CD4-positive, alpha-beta T cell treated with Interleukin-12 subunit alpha and Interleukin-12 subunit beta, for 1 hour (primary cell): ENCODE data around the gene MLC1.

ENCODE experiments used
- DNase-seq: peaks from one replicate; pipeline ENCODE4 v3.0.0-alpha.2; 2020

MLC1 gene

GRCh38 chr22:50074551-50075530, 10.4 kb downstream of the MLC1 start:
- DNase-seq, result no peak

- DNase-seq, result no peak
Measured at GRCh38 chr22:50074056-50074455, 11.2 kb downstream of the MLC1 start.

GRCh38 chr22:50072714-50073538, 12.3 kb downstream of the MLC1 start:
- DNase-seq, result no peak

- DNase-seq, result no peak
Measured at GRCh38 chr22:50072167-50072555, 13.1 kb downstream of the MLC1 start.

- DNase-seq, result no peak
Measured at GRCh38 chr22:50071432-50072166, 13.6 kb downstream of the MLC1 start.

GRCh38 chr22:50070366-50070765, 14.9 kb downstream of the MLC1 start:
- no peak for DNase-seq

GRCh38 chr22:50068096-50068495, 17.1 kb downstream of the MLC1 start:
- DNase-seq, result no peak

GRCh38 chr22:50067244-50067643, 18.0 kb downstream of the MLC1 start:
- DNase-seq, result no peak

GRCh38 chr22:50064453-50064852, 20.8 kb downstream of the MLC1 start:
- DNase-seq, result no peak

GRCh38 chr22:50063589-50064393, 21.4 kb downstream of the MLC1 start:
- no peak for DNase-seq

- no peak for DNase-seq
Measured at GRCh38 chr22:50062509-50063135, 22.6 kb downstream of the MLC1 start.

- no peak for DNase-seq
Measured at GRCh38 chr22:50061824-50062355, 23.3 kb downstream of the MLC1 start.

GRCh38 chr22:50061141-50061823, 23.9 kb downstream of the MLC1 start:
- DNase-seq, result no peak

- DNase-seq, result no peak
Measured at GRCh38 chr22:50060441-50061140, 24.6 kb downstream of the MLC1 start.

- no peak for DNase-seq
Measured at GRCh38 chr22:50059881-50060262, 25.4 kb downstream of the MLC1 start.

- DNase-seq, result no peak
Measured at GRCh38 chr22:50058906-50059880, 26.0 kb downstream of the MLC1 start.

- DNase-seq, result no peak
Measured at GRCh38 chr22:50058061-50058905, 26.9 kb downstream of the MLC1 start, which contains the start of gene TTLL8. Gene TTLL8, minus strand, starts transcription at chr22:50058298.
